HTR-8/SVneo (cell line): ENCODE results near the gene NRL.
A peak's percentile ranks its signal among the peaks of the same experiment; 100 is the strongest.

Source experiments
- DNase-seq: peaks from one replicate; pipeline ENCODE4 v3.0.0; 2011; ENCODE audit warnings: low spot score, mixed read lengths; ENCODE audit not compliant: insufficient read length
- FAIRE-seq: peaks from 2 replicates; lab custom pipeline; 2011; peaks lifted over from hg19 to GRCh38; lab: Jason Lieb, UNC

NRL gene

GRCh38 chr14:24145690-24146452 lies 31.1 kb upstream of the NRL start:
- DNase-seq (no peak), FAIRE-seq (no peak)

DNA sequence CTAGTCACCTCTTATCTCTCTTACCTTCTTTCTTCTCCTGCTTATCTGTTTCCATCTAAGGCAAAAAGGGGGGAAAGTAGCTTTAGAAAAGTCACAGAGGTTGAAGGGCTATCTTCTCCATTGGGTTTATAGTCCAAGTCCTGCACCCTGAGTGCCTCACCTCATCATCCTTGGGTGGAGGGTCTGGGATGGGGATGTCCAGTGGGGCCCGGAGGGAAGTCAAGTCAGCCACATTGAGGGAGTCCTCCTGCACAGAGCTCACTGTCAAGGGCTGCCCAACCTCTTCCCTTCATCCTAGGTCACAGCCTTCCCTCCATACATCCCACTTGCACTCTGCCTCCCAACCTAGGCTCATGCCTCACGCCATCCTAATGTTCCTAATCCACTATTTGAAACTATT lies 30.5 kb upstream of the NRL start:
- no peak for DNase-seq
- FAIRE-seq, result no peak

DNA sequence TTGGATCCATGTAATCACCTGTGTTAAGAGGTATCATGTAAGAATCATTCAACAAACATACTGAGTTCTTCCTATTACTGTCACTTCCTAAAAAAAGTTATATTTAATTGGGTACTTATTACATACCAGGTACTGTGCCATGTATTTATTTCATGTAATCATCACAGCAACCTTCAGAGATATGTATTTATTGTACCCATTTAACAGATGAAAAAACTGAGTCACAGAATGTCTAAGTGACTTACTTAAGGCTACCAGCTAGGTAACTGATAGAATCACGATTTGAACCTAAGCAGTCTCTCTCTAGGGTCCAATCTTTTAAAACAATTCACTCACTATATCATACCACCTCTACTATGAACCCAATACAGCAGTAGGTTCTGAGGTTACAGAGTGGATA lies 29.7 kb upstream of the NRL start:
- DNase-seq, result no peak
- no peak for FAIRE-seq

DNA sequence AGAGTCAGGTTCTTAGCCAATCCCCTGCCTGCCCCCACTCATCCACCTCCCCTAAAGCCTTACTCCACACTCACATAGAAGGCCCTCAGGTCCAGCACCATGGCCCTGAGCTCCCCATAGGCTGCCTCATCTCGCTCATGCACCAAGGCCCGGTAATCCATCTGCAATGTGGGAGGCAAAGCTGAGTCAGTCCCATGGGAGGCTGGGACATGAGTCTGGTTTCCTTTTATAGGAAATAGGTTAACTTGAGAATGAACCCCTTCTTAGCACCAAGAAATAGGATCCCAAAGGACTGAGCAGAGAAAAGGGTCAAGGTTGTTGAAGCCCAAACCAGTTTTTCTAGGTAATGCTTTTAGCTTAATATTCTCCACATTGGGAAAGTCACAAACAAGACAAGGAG lies 28.8 kb upstream of the NRL start:
- no peak for DNase-seq
- FAIRE-seq, result no peak

DNA sequence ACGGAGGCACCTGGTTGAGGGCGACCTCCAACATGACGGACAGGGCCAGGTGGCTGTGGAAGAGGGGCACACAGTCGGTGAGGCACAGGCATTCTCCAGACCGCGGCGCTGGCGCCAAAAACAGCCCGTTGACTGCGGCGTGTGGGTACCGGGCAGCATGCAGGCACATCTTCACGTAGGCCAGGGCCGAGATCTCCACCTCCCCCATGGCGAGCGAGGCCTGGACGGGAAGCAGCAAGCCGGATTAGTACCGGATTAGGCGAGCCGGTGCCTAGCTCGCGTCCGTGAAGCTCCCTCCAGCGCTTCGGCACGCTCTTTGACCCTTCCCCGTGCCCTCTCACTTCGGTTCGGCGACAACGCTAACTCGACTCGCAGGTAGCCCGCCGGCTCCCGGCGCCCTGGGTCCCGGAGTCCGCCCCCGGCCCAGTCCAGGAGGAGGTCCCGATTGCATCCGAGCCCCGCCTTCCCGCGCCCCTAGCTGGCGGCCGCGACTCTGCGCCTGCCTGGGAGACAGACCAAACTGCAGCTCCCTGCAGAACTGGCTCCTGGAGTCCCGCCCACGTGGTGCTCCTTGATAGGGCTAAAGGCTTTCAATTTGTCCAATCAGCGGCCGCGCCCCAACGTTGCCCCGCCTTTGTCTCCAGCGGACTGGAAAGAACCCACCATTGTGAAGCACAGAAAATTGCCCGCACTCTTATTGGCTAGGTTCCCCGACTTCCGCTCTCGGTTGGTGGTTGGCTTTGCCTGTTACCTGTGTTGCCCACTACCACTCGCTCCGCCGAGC lies 26.5 kb upstream of the NRL start, which contains the start of gene EMC9:
EMC9 (minus strand) TSS at position 495 of the 784 bp plus-strand sequence; CDS start at position 208, 287 bp downstream.
- no peak for FAIRE-seq
- peak; percentile 92 for DNase-seq

- FAIRE-seq (no peak), DNase-seq (no peak)
These were observed 24.7 kb upstream of the NRL start for GRCh38 chr14:24139272-24139934.

- DNase-seq, result no peak
- no peak for FAIRE-seq
These were observed 23.9 kb upstream of the NRL start for GRCh38 chr14:24138396-24139271.

GRCh38 chr14:24137529-24138395 lies 23.0 kb upstream of the NRL start:
- no peak for FAIRE-seq
- no peak for DNase-seq

GRCh38 chr14:24136684-24137528 lies 22.2 kb upstream of the NRL start:
- FAIRE-seq, result no peak
- DNase-seq, result no peak

GRCh38 chr14:24135834-24136683 lies 21.3 kb upstream of the NRL start, which contains the start of gene PSME1:
Gene PSME1 (plus strand): TSS chr14:24136194. CDS start chr14:24136263, 69 bp downstream.
- no peak for FAIRE-seq

DNA sequence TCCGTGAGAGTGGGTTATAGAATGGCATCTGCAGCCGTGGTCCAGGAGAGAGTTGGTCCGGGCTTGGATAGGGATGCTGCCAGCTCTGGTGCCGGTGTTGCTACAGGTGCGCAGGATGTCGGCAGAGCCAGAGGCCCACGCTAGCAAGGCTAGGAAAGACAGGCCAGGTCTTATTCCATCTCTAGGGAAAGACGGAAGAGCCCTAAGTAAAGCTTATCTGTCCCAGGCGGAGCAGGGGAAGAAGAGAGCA lies 20.8 kb upstream of the NRL start:
- FAIRE-seq, result no peak
- no peak for DNase-seq

More at GRCh38 chr14:24135834-24136683, 21.3 kb upstream of the NRL start, which contains the start of gene PSME1:
- DNase-seq, result peak; percentile 65

DNA sequence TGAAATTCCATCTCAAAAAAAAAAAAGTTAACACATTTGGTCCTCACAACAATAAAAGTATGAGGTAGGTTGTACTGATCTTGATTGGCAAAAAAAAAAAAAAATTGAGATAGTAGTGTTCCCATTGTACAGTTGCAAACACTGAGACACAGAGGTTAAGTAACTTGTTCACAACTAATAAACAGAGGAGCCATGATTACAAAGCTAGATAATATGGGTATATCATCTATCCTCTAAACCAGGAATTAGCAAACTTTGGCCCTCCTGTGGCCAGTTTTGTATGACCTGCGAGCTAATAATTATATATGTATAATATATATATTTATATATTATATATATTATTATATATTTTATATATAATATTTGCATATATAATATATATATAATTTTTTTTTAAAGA lies 19.0 kb upstream of the NRL start:
- no peak for DNase-seq
- FAIRE-seq, result no peak

- FAIRE-seq, result no peak
These were observed 18.2 kb upstream of the NRL start for GRCh38 chr14:24132976-24133375.

GRCh38 chr14:24132061-24132685 lies 17.4 kb upstream of the NRL start:
- DNase-seq (no peak), FAIRE-seq (no peak)

More at GRCh38 chr14:24132976-24133375, 18.2 kb upstream of the NRL start:
- DNase-seq, result no peak

- DNase-seq, result no peak
These were observed 16.8 kb upstream of the NRL start for GRCh38 chr14:24131549-24131966.

GRCh38 chr14:24130717-24131548 lies 16.2 kb upstream of the NRL start:
- no peak for DNase-seq
- FAIRE-seq, result no peak

More at GRCh38 chr14:24131549-24131966, 16.8 kb upstream of the NRL start:
- no peak for FAIRE-seq
